ENCODE measurements around the gene ASTN2. TPM values are rescaled to one million over a fixed set of nuclear protein-coding genes. Genes with fewer than 3 reads are reported as not detected.

ASTN2 gene
- total RNA-seq, 1 donor from 2014 or later: 12.2 TPM

DNA sequence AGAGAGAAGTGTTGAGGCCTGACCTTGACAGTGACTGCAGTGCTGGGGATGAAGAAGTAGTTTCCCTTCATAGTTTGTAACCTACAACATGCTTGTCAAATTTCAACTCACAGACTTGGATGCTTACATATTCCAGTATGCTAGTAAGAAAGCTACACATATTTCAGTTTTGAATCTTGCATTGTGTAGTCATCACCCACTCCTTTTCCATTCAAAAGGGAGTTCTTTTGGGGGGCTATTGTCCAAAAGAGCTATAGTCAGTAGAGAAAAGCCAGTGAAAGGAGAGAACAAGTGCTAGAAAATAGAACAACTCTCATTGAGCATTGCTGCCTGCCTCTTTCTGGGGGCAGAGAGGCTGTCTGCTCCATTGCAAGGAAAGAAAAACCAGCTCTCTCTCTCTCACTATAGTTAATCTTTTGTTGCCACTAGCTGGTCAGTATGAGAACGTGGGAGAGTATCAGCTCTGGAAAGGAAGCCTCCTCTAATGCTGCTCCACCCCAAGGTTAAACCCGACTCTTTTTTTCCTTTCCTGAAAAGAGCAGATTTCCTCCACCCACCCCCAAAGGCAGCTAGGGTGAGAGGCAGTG lies 7.3 kb downstream of the ASTN2 start:
- H3K36me3 ChIP-seq (ENCODE audit: control insufficient read depth, insufficient read depth, low read length): no peaks in the 10 kb centered on the region
- no peak overlapping the region for H3K4me3 ChIP-seq (ENCODE audit: low read depth, low read length)
- no peak for DNase-seq (ENCODE audit: low read depth)
- TF ChIP-seq, protein P1, sequence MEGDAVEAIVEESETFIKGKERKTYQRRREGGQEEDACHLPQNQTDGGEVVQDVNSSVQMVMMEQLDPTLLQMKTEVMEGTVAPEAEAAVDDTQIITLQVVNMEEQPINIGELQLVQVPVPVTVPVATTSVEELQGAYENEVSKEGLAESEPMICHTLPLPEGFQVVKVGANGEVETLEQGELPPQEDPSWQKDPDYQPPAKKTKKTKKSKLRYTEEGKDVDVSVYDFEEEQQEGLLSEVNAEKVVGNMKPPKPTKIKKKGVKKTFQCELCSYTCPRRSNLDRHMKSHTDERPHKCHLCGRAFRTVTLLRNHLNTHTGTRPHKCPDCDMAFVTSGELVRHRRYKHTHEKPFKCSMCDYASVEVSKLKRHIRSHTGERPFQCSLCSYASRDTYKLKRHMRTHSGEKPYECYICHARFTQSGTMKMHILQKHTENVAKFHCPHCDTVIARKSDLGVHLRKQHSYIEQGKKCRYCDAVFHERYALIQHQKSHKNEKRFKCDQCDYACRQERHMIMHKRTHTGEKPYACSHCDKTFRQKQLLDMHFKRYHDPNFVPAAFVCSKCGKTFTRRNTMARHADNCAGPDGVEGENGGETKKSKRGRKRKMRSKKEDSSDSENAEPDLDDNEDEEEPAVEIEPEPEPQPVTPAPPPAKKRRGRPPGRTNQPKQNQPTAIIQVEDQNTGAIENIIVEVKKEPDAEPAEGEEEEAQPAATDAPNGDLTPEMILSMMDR (IDR thresholded peaks at IDR 0.05; ENCODE audit: insufficient read depth, low read length, poor library complexity, severe bottlenecking): no peak
- H3K27me3 ChIP-seq (ENCODE audit: control insufficient read depth, insufficient read depth, low read length): peaks cover 8% of the 10 kb centered on the region

DNA sequence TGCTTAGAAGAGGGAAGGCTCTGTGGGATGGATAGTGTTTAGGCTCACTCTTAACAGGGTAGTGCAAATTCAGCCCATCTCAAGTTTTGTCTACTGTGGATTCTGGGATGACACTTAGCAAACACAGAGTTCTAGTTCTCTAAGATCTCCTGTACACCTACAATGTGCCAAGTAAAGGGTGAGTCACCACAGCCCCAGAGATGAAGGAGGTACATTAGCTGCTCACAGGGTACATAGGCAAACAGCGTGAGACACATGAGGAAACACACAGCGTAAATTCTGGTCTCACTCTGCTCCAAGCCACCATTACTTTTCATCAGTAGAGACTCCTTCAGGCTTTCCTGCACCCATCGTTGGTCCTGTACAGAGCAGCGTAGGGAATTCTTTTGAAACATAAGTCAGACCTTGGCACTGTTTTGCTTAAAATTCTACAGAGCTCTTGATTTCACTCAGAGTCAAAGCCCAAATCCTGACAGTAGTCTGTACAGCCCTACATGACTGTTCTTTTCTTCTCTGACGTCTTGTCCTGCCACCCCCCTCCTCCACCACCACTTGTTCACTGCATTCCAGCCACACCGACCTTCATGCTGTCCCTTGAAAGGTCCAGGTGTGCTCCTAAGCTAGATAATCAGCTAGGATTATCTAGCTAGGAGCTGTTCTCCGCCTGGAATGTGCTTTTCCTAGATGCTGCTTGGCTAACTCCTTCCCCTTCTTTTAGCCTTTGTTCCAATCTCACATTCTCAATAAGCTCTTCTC lies 8.7 kb downstream of the ASTN2 start:
- no peaks in the 10 kb centered on the region for H3K36me3 ChIP-seq (ENCODE audit: control insufficient read depth, insufficient read depth, low read length)
- no peak for DNase-seq (ENCODE audit: low read depth)
- no peak overlapping the region for H3K4me3 ChIP-seq (ENCODE audit: low read depth, low read length)
- TF ChIP-seq, protein P1 (IDR thresholded peaks at IDR 0.05; ENCODE audit: insufficient read depth, low read length, poor library complexity, severe bottlenecking): no peak
- H3K27me3 ChIP-seq (ENCODE audit: control insufficient read depth, insufficient read depth, low read length): peaks cover 2% of the 10 kb centered on the region

DNA sequence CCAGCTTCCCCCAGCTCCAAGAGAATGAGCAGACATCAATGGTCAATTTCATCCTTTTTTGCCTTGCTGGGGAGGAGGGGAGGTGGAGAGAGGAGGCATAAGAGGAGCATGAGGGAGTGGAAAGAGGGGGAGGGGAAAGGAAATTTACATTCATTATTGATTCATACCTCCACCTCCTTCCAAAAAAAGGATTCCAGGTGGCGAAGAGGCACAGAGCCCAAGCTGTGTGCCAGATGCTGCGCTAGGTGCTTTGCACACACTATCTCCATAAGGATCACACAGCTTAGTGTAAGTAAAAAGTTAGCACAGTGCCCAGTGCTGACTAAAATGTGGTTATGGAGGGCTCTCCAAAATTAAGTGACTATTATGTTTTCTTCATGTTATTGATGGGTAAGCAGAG lies 11.0 kb downstream of the ASTN2 start:
- no peak for DNase-seq (ENCODE audit: low read depth)
- peaks cover 2% of the 10 kb centered on the region for H3K27me3 ChIP-seq (ENCODE audit: control insufficient read depth, insufficient read depth, low read length)
- TF ChIP-seq, protein P1 (IDR thresholded peaks at IDR 0.05; ENCODE audit: insufficient read depth, low read length, poor library complexity, severe bottlenecking): no peak
- H3K36me3 ChIP-seq (ENCODE audit: control insufficient read depth, insufficient read depth, low read length): no peaks in the 10 kb centered on the region
- H3K4me3 ChIP-seq (ENCODE audit: low read depth, low read length): no peak overlapping the region

DNA sequence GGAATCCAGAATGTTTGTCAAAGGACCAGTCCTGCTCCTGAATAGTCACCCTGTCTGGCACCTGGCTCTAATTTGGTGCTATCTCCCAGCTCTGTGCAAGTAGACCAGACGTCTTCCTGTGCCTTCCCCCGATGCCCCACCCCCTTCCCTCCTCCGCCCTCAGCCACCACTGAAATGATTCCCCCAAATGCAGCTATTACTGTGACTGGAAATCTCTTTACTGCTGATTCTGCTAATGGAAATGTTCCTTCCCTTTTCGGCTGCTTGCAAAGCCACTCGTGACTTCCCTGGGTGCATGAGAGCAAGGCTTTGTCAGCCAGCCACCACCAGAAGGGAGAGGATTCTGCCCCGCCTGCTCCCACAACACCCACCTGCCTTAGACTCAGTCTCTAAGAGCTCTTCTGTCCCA lies 11.4 kb downstream of the ASTN2 start:
- Histone ChIP-seq H3K36me3 (ENCODE audit: control insufficient read depth, insufficient read depth, low read length) (no peaks in the 10 kb centered on the region), H3K27me3 (ENCODE audit: control insufficient read depth, insufficient read depth, low read length) (peaks cover 2% of the 10 kb centered on the region), H3K4me3 (ENCODE audit: low read depth, low read length) (no peak overlapping the region)
- no peak for DNase-seq (ENCODE audit: low read depth)
- TF ChIP-seq, protein P1 (IDR thresholded peaks at IDR 0.05; ENCODE audit: insufficient read depth, low read length, poor library complexity, severe bottlenecking): no peak

DNA sequence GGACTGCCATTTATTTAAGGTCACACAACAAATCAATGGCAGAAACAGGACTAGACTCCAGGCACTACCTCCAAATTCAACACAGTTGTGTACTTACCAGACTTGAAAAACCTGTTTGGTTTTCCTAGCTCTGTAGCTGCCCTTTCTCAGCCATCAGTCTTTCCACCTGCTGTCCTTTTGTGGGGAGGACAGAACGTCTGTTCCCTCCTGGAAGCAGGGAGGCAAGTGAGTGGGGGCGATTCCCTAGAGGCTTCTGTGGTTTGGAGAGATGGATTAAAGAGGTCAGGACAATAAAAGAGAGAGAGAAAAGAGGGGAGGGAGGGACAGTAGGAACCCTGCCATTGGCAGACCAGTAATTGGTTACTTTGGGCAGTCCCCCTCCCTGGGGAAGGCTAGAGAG lies 14.7 kb downstream of the ASTN2 start:
- TF ChIP-seq, protein P1 (IDR thresholded peaks at IDR 0.05; ENCODE audit: insufficient read depth, low read length, poor library complexity, severe bottlenecking): no peak
- DNase-seq (ENCODE audit: low read depth): no peak
- Histone ChIP-seq H3K27me3 (ENCODE audit: control insufficient read depth, insufficient read depth, low read length) (no peaks in the 10 kb centered on the region), H3K36me3 (ENCODE audit: control insufficient read depth, insufficient read depth, low read length) (no peaks in the 10 kb centered on the region), H3K4me3 (ENCODE audit: low read depth, low read length) (no peak overlapping the region)
